Activated T-cell treated with anti-CD3 and anti-CD28 coated beads, Interleukin-2, amount 50 U/mL, for 24 hours (primary cell): ENCODE measurements around the gene DPP6.

Experiments used
- DNase-seq: peaks from one replicate; pipeline ENCODE4 v3.0.0-alpha.2; 2020
- H3K27ac Mint-ChIP-seq: 2 replicates; pipeline ENCODE4 v1.8.0; 2020; ENCODE audit warnings: mild to moderate bottlenecking, mixed read lengths
- H3K27me3 Mint-ChIP-seq: 2 replicates; pipeline ENCODE4 v1.8.0; 2020; ENCODE audit warnings: mixed read lengths
- H3K36me3 Mint-ChIP-seq: 2 replicates; pipeline ENCODE4 v1.8.0; 2020; ENCODE audit warnings: low read depth, mixed read lengths
- H3K4me1 Mint-ChIP-seq: 2 replicates; pipeline ENCODE4 v1.8.0; 2020; ENCODE audit warnings: low read depth, mixed read lengths
- H3K4me3 Mint-ChIP-seq: 2 replicates; pipeline ENCODE4 v1.8.0; 2020; ENCODE audit warnings: mild to moderate bottlenecking, moderate library complexity, mixed read lengths
- H3K9me3 Mint-ChIP-seq: 2 replicates; pipeline ENCODE4 v1.8.0; 2020; ENCODE audit warnings: mixed read lengths

The DPP6 gene

GRCh38 chr7:154202002-154202401, 149.8 kb downstream of the DPP6 start:
- no peak for DNase-seq
- Mint-ChIP-seq H3K27me3 (no peaks in the 10 kb centered on the region), H3K9me3 (peaks cover 4% of the 10 kb centered on the region), H3K4me1 (no peaks in the 10 kb centered on the region), H3K36me3 (no peaks in the 10 kb centered on the region), H3K27ac (no peak overlapping the region), H3K4me3 (no peak overlapping the region)

DNA sequence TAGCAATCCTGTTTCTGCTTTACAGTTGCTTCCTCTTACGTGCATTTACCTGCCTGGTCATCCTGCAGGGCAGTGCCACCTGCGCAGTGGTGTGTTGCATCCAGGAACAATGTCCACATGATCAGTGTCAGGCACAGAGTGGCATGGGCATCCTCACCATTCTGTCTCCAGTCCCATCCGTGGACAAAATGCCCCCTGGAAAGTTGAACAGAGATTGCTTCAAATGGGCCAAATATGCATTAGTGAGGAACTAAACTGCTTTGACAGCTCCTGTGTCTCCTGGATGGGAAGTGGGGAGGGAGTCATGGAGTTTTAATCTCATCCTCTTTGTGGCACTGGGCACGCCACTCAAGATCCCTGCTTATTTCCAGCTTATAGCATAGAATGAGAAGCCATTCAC, 151.8 kb downstream of the DPP6 start:
- H3K36me3 Mint-ChIP-seq = no peaks in the 10 kb centered on the region
- no peak overlapping the region for H3K27ac Mint-ChIP-seq
- peaks cover 4% of the 10 kb centered on the region for H3K9me3 Mint-ChIP-seq
- H3K27me3 Mint-ChIP-seq = no peaks in the 10 kb centered on the region
- no peak for DNase-seq
- no peak overlapping the region for H3K4me3 Mint-ChIP-seq
- no peaks in the 10 kb centered on the region for H3K4me1 Mint-ChIP-seq

DNA sequence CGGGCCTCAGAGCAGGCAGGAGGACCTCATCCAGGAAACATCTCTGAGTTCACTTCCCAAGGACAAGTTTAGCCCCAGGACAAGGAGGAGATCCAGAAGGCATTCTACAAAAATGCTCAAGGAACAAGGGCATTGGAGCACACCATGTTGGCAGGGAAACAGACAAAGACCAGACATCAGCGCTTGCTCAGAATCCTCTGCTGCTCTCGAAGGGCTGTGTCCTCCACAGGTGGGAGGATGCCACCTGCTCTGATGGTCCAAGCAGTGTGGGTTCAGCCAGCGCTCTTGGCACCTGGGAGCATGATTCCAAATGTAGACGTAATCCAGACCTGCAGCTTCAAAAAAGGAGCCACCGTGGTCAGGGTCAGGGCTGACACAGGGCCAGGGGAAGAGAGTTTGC, 160.7 kb downstream of the DPP6 start:
- no peak overlapping the region for H3K4me3 Mint-ChIP-seq
- DNase-seq = no peak
- H3K4me1 Mint-ChIP-seq = no peaks in the 10 kb centered on the region
- H3K27me3 Mint-ChIP-seq = no peaks in the 10 kb centered on the region
- H3K9me3 Mint-ChIP-seq = peaks cover 5% of the 10 kb centered on the region
- H3K36me3 Mint-ChIP-seq = no peaks in the 10 kb centered on the region
- H3K27ac Mint-ChIP-seq = no peak overlapping the region

DNA sequence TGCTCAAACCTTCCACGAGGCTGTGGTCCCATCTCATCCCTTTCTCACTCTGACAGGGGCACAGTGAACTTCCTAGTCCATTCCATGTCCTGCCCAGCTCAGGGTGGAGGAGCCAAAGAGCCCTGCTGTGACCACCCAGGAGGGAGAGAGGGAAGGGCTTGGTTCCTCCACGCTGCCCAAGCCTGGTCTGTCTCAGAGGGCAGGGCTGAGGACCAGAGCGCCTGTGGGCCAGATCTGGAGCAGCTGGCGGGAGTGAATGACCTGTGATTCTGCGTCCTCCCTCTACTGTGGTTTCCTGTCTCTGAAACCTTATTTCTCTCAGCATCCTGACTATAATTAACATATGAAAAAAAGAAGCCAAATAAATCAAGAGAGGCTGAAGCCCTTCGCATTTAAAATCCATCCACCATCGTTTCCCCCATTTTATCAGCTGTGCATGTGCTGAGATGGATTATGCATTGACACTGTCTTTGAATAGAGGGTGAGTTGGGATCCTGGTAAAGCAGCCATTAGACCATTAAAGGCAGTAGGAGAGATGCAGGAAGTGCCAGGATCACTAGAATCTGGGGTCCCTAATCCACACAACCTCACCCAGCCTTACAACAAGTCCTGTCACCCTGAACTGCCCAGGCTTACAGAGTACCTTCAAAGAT, 165.6 kb downstream of the DPP6 start:
- Mint-ChIP-seq H3K27me3 (peaks cover 2% of the 10 kb centered on the region), H3K27ac (no peak overlapping the region), H3K4me3 (no peak overlapping the region), H3K9me3 (peaks cover 3% of the 10 kb centered on the region), H3K36me3 (no peaks in the 10 kb centered on the region), H3K4me1 (no peaks in the 10 kb centered on the region)
- no peak for DNase-seq

- no peak for DNase-seq
- Mint-ChIP-seq H3K4me1 (no peaks in the 10 kb centered on the region), H3K9me3 (peaks cover 6% of the 10 kb centered on the region), H3K4me3 (no peak overlapping the region), H3K36me3 (no peaks in the 10 kb centered on the region), H3K27ac (no peak overlapping the region), H3K27me3 (no peaks in the 10 kb centered on the region)
These were observed 179.5 kb downstream of the DPP6 start for GRCh38 chr7:154231732-154232131.

GRCh38 chr7:154232700-154233099, 180.5 kb downstream of the DPP6 start:
- H3K27me3 Mint-ChIP-seq = no peaks in the 10 kb centered on the region
- H3K9me3 Mint-ChIP-seq = peaks cover 3% of the 10 kb centered on the region
- no peaks in the 10 kb centered on the region for H3K36me3 Mint-ChIP-seq
- H3K27ac Mint-ChIP-seq = no peak overlapping the region
- no peak for DNase-seq
- no peak overlapping the region for H3K4me3 Mint-ChIP-seq
- no peaks in the 10 kb centered on the region for H3K4me1 Mint-ChIP-seq

DNA sequence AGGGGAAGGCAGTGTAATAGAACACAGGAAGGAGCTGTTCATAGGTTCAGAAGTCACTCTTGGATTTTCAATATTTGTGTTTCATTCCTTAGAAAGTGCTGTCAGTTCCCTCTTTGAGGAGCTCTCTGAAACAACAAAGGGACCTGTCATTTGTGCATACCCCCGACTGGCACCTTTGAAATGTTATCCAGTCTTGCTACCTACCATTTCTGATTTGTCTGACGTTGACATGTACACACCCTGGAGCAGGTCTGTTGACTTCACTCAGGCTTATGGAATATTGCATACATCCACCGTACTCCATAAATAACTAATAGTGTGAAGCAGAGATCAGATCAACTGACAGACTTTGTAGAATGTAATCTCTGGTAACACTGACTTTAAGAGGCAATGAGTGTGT, 189.8 kb downstream of the DPP6 start:
- Mint-ChIP-seq H3K9me3 (peaks cover 23% of the 10 kb centered on the region), H3K27ac (no peak overlapping the region), H3K27me3 (no peaks in the 10 kb centered on the region), H3K4me3 (no peak overlapping the region), H3K4me1 (no peaks in the 10 kb centered on the region), H3K36me3 (no peaks in the 10 kb centered on the region)
- no peak for DNase-seq

- Mint-ChIP-seq H3K27ac (no peak overlapping the region), H3K4me3 (no peak overlapping the region), H3K27me3 (no peaks in the 10 kb centered on the region), H3K9me3 (peaks cover 23% of the 10 kb centered on the region), H3K36me3 (no peaks in the 10 kb centered on the region), H3K4me1 (no peaks in the 10 kb centered on the region)
- no peak for DNase-seq
These were observed 190.5 kb downstream of the DPP6 start for GRCh38 chr7:154242709-154243108.

DNA sequence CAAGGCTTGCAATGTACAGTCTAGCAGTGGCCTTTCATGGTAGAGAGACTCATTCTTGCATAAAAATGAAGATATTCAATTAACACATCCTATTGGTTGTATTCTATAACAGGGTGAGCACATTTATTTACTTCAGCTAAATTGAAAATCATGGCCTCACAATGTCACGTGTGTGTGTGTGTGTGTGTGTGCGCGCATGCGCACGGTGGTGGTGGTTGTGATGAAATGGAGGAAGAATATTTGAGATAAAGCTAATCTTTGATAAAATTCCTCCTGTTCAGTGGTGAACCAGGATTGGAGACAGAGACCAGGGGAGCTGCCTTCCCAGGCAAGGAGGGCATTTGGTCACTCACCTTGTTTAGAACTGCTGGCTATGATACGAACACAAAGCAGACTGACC, 199.8 kb downstream of the DPP6 start:
- H3K36me3 Mint-ChIP-seq = no peaks in the 10 kb centered on the region

DNA sequence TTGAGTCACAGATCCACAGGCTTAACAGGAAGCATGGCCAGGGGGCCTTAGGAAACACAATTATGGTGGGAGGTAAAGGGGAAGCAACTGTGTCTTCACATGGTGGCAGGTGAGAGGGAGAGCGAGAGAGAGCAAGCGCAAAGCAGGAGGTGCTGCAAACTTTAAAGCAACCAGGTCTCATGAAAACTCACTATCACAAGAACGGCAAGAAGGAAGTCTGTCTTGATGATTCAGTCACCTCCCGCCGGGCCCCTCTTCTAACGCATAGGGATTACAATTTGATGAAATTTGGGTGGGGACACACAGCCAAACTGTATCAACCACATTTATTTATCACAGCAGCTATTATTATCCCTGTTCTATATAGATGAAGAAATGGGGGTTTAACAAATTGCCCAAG, 201.6 kb downstream of the DPP6 start:
- Mint-ChIP-seq H3K9me3 (no peaks in the 10 kb centered on the region), H3K36me3 (no peaks in the 10 kb centered on the region), H3K27me3 (no peaks in the 10 kb centered on the region), H3K4me3 (no peak overlapping the region), H3K27ac (no peak overlapping the region), H3K4me1 (no peaks in the 10 kb centered on the region)
- no peak for DNase-seq

More for the DNA sequence above, 199.8 kb downstream of the DPP6 start:
- Mint-ChIP-seq H3K4me3 (no peak overlapping the region), H3K27ac (no peak overlapping the region), H3K27me3 (no peaks in the 10 kb centered on the region), H3K9me3 (no peaks in the 10 kb centered on the region), H3K4me1 (no peaks in the 10 kb centered on the region)
- no peak for DNase-seq

- H3K4me1 Mint-ChIP-seq = no peaks in the 10 kb centered on the region
- no peaks in the 10 kb centered on the region for H3K27me3 Mint-ChIP-seq
- H3K27ac Mint-ChIP-seq = no peak overlapping the region
- no peak for DNase-seq
- H3K4me3 Mint-ChIP-seq = no peak overlapping the region
- no peaks in the 10 kb centered on the region for H3K36me3 Mint-ChIP-seq
- H3K9me3 Mint-ChIP-seq = no peaks in the 10 kb centered on the region
These were observed 203.1 kb downstream of the DPP6 start for GRCh38 chr7:154255324-154255723.

- DNase-seq = no peak
- Mint-ChIP-seq H3K27ac (no peak overlapping the region), H3K36me3 (no peaks in the 10 kb centered on the region), H3K4me1 (no peaks in the 10 kb centered on the region), H3K4me3 (no peak overlapping the region), H3K27me3 (no peaks in the 10 kb centered on the region), H3K9me3 (no peaks in the 10 kb centered on the region)
These were observed 204.0 kb downstream of the DPP6 start for GRCh38 chr7:154256150-154256549.

GRCh38 chr7:154259396-154259795, 207.2 kb downstream of the DPP6 start:
- Mint-ChIP-seq H3K27ac (no peak overlapping the region), H3K36me3 (no peaks in the 10 kb centered on the region), H3K9me3 (peaks cover 4% of the 10 kb centered on the region), H3K27me3 (no peaks in the 10 kb centered on the region), H3K4me1 (no peaks in the 10 kb centered on the region), H3K4me3 (no peak overlapping the region)
- DNase-seq = no peak

DNA sequence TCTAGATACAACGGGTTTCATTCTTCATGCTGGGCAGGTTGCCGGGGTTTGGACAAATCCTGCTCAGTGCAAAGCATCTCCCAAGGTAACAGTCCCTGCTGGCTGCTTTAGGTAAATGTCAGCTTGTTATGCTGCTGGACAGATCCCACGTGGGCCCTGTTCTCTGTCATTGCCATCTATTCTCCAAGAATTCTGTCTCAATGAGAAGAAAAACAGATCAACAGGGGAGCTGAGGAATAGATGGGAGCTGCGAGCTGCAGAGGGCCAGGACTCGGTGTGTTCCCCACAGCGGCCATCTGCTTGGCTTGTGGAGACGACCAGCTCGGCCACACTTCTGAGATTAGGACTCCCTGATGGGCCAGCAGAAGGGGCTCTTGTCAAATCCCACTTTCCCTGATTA, 235.2 kb downstream of the DPP6 start:
- H3K4me3 Mint-ChIP-seq = no peak overlapping the region
- DNase-seq = no peak
- H3K27me3 Mint-ChIP-seq = no peaks in the 10 kb centered on the region
- no peaks in the 10 kb centered on the region for H3K36me3 Mint-ChIP-seq
- peaks cover 8% of the 10 kb centered on the region for H3K9me3 Mint-ChIP-seq
- no peak overlapping the region for H3K27ac Mint-ChIP-seq
- H3K4me1 Mint-ChIP-seq = no peaks in the 10 kb centered on the region

DNA sequence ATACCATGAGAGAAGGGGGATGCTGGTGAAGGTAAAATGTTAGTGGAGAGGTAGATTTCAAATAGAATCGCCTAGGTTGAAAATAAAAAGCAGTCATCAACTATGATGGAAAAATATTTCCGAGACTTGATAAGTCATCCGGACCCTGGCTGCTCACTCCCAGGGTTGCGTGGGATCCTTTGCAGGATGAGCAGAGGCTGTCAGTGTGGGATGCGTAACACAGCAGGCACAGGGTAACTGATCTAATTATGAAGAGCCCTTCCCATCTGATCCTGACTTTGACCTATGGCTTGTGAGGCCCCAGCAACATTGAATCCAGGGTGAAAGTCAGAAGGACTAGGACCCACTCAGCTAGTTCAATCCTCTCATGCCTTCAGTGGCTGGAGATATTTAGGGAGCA, 236.9 kb downstream of the DPP6 start:
- Mint-ChIP-seq H3K4me3 (no peak overlapping the region), H3K27me3 (no peaks in the 10 kb centered on the region), H3K36me3 (no peaks in the 10 kb centered on the region), H3K4me1 (no peaks in the 10 kb centered on the region), H3K9me3 (peaks cover 7% of the 10 kb centered on the region), H3K27ac (no peak overlapping the region)
- no peak for DNase-seq

- Mint-ChIP-seq H3K27me3 (no peaks in the 10 kb centered on the region), H3K4me3 (no peak overlapping the region), H3K27ac (no peak overlapping the region), H3K36me3 (no peaks in the 10 kb centered on the region), H3K4me1 (no peaks in the 10 kb centered on the region), H3K9me3 (peaks cover 2% of the 10 kb centered on the region)
- no peak for DNase-seq
These were observed 244.2 kb downstream of the DPP6 start for GRCh38 chr7:154296443-154296842.
